ENCODE results near the gene NPY.
"Not testable (repeated sequence)": the region's sequence is repeated elsewhere in the genome, so short reads cannot be mapped to it uniquely, and the experiment has no call there.

Gene NPY

GRCh38 chr7:24283897-24284698 is at the start of gene NPY:
Gene NPY (plus strand): TSS chr7:24284190. CDS start chr7:24285241, 1,051 bp downstream.
- no peak for DNase-seq

DNA sequence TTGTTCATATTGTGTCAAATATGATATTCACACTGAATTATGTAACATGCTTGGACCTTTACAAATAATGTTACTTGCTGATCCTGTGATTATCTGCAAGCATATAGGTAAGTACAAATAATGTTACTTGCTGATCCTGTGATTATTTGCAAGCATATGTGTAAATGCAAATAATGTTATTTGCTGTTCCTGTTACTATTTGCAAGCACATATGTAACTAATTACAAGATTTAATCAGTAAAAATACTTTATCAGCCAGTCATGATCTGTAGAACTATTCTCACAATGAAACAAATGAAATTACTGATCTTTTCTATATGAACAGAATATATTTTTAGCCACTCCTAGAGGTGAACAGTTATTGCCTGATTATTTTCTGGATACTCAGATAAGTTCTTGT is 44.7 kb upstream of the NPY start:
- no peak for DNase-seq

GRCh38 chr7:24241206-24241605 is 42.8 kb upstream of the NPY start:
- no peak for DNase-seq

- no peak for DNase-seq
These were observed 39.4 kb upstream of the NPY start for GRCh38 chr7:24244554-24244953.

- no peak for DNase-seq
These were observed 38.6 kb upstream of the NPY start for GRCh38 chr7:24245362-24245761.

- DNase-seq = no peak
These were observed 34.7 kb upstream of the NPY start for GRCh38 chr7:24249266-24249665.

- DNase-seq = no peak
These were observed 32.4 kb upstream of the NPY start for GRCh38 chr7:24251568-24251967.

DNA sequence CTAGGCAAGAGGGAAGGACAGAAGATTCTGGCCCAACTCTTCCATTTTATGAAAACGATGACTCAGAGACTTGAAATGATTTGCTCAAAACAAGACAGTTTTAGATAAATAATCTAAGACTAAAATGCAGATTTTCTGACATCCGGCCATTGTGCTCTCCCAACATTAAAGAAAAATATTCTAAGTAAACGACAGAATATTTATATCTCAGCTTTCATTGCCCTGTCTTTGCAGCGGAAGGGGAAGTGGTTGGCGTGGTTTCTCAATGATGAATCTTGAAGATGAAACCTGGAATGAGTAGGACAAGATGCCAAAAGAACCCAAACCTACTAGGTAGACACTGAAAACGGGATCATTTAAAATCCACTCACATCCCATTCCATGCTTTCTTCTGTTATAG is 28.9 kb upstream of the NPY start:
- DNase-seq = no peak

DNA sequence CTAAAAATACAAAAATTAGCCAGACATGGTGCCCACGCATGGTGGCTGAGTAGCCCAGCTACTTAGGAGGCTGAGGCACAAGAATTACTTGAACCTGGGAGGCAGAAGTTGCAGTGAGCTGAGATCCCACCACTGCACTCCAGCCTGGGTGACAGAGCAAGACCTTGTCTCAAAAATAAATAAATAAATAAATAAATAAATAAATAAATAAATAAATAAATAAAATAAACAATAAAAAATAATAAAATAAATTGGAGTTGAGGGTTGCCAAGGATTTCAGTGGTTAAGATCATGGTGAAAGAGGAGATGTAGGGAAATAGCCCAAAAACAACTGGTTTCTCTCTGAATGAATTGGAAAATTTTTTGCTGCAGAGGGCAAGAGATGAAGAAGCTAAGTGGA is 25.7 kb upstream of the NPY start:
- DNase-seq = not testable (repeated sequence)

- DNase-seq = no peak
These were observed 12.1 kb upstream of the NPY start for GRCh38 chr7:24271938-24272337.

GRCh38 chr7:24279512-24279911 is 4.5 kb upstream of the NPY start:
- no peak for DNase-seq

DNA sequence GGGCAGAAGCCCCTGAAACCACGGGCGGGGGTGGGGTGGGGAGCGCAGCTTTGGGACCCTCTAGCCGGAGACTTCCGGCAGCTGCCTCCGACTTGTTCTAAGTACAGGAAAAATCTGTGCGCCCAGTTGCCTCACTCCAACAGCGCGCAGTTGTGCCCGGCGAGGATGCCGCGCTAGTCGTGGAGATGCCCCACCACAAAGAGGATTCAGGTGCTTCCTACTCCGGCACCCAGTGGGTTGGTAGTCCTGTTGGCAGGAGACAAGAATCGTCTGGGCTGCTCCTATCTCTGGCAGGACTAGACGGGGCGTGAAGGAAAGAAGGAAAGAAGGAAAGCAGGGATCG is 465 bp upstream of the NPY start:
- no peak for DNase-seq

- DNase-seq = no peak
These were observed 913 bp downstream of the NPY start for GRCh38 chr7:24284699-24285506.

DNA sequence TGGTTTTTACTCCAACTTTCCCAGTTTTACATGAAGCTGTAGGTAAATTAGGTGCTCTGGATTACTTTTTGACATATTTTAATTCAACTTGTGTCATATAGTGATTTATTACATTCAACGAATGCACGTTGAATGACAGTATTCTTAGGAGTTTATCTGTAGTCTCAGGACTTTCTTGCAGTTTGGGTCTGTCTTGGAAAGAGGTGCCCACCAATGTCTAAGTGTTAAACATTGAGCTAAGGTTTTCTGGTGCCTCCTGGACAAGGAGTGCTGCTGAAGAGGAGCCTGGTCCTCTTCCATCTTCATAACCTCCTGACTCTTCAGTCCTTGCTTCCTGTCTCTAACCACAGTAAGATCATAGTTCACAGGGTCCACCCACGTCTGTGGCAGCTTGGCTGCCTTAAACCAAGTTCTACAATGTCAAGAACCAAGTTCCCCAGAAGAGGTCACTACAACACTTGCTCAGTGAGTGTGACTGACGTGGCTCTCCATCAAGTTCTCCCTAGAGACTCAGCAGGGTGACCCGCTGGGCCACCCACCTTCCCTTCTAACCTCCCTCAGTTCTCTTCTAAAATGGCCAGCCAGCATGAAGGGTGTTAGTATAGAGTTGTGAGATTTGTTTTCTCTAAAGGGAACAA is 6.1 kb downstream of the NPY start:
- no peak for DNase-seq

DNA sequence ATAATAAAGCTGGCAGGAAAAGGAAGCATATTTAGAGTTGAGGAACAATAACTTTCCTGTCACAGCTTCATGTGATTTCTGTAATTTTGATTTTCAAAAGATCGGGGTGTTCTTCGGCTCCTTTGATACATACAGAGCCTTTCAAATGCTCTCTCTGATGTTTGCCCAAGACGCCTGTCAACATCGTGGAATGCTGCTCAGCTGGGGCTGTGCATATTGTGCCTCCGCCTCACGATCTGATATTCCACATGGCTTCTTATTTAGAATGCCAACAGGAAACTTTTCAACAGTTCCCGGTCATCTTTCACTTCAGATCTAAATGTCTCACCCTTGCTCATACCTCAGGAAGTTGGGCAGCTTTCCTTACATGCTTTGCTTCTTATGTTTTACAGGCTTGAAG is 7.3 kb downstream of the NPY start:
- DNase-seq = no peak

- DNase-seq = no peak
These were observed 13.4 kb downstream of the NPY start for GRCh38 chr7:24297362-24297761.

DNA sequence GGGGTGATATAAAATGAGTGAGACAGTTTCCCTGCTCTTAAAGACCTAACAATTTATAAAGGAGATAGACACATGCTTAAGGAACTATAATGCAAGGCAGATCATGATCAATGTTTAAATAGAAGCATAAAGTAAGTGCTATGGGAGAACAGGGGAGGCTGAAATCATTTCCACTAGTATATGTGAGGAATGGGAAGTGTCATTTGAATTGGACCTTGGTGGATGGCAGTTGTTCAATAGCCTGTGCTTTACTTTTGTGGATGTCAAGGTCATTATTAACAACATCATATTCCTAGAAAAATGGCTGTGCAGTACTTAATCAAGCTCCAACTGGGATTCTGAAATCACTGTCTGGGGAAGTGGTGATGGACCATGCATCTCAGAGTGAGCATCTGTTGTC is 14.7 kb downstream of the NPY start:
- DNase-seq = no peak

- DNase-seq = no peak
These were observed 15.2 kb downstream of the NPY start for GRCh38 chr7:24299192-24299591.

DNA sequence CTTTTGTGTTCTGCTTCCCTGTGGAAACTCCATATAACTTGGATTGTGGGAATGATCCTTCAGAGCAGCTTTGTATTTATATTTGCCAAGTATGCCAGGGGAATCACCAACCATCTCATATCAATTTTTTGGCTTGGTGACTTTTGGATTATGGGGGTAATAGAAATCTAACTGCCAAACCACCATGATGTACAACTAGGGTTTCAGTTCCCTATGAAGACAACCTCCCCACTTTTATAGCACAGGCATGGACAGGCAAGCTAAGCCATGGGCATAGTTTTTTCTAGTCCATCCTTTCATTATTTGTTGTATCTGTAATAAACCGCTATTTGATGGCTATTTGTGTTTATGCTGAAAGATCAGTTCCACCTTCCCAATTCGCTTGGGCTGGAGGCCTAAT is 17.7 kb downstream of the NPY start:
- DNase-seq = no peak

DNA sequence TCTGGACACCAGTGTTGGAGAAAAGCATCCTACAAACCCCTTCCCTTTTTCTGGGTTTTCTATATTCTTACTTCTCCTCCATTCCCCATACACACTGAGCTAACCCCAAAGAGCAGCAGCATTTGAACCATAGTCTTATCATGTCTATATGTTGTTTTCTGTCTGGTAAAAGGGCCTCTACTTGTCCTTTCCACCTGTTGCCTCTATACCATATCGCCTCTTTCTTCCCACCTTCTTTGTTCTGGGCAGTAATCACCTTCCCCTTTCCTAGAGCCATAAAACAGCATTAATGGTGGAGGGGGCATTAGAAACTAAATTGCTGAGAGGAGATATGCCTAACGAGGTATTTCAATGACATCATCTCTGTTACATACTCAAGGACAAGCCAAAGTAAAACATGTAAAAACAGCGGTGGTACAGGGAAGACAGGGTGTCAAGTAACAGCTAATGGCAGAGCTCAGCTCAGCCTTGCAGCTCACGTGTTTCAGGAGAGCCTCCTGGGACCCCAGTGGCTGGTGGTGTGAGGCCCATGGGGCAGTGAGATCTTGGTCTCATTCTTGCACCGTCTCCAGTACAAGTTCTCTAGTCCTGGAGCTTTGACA is 20.6 kb downstream of the NPY start:
- no peak for DNase-seq

DNA sequence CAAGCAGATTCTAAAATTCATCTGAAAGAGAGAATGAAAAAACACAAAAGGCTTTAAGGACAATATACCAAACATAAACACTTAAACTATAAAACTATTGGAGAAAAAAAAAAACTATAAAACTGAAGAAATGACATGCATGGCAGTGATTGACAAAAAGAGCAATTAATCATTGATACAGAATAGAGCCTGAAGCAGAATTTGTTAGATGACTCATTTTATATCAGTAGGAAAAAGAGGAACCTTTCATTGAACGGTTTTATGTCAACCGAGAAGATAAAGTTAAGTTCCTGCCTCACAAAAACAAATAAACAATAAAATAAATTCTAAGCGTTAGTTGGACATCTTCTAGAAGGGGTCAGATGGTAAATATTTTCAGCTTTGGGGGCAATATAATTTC is 23.3 kb downstream of the NPY start:
- no peak for DNase-seq

- no peak for DNase-seq
These were observed 28.6 kb downstream of the NPY start for GRCh38 chr7:24312588-24312987.

GRCh38 chr7:24313777-24314176 is 29.8 kb downstream of the NPY start:
- no peak for DNase-seq

DNA sequence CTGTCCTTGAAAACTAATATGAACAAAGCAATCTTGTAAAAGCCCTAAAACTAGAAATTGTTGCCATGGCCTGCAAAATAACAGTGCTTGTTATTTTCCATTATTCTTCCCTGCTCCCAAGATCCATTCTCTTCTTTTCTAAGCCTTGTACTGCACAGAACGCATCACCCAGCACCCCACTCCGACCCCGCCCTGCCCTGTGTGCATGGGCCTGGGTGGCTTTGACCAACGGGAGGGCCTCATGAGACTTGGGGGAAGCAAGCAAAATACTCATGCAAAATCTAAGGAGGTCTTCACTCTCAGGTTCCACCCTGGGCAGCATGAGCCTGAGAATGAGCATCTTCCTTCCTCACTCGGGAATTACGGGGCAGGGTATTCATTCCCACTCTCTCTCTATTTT is 32.4 kb downstream of the NPY start:
- no peak for DNase-seq

Data from NCI-H446 treated with DMSO at 0.1 percent for 48 hours (cell line).